ENCODE data around the gene INVS.
"Not testable (repeated sequence)": the region's sequence is repeated elsewhere in the genome, so short reads cannot be mapped to it uniquely, and the experiment has no call there.

INVS gene

DNA sequence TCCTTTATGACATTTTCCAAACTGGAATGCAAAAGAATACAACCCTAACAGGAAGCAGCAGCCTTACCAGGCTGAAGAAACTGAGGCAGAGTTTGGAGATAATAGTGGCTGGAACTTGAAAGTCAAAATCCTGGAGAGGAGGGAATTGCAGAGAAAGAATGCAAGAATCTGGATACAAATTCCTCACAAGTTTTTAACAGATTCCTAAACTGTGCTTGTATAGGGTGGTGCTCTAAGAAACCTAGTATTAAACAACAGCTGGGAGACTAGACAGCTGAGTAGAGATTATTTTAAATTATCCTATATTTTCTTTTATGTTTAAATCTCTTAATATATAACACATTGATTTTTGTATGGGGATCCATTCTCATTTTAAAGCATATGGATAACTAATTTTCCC lies 30.7 kb downstream of the INVS start:
- no peak for DNase-seq

DNA sequence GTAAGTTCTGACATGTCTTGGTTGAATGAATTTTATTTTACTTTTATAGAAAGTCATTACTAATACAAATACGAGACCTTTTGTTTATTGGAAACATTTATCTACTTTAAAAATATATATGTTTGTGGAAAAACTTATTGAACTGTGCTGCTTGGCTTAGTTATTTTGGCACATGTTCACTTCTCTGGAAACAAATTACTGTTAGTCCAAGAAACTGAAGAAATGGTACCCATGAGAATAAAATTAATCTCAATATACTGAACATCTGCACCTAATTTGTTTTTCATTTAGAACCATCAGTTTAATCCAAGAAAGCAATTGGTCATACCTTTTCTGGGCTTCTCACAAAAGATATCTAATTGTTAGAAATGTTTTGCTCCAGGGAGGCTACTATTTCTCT lies 32.2 kb downstream of the INVS start:
- no peak for DNase-seq

DNA sequence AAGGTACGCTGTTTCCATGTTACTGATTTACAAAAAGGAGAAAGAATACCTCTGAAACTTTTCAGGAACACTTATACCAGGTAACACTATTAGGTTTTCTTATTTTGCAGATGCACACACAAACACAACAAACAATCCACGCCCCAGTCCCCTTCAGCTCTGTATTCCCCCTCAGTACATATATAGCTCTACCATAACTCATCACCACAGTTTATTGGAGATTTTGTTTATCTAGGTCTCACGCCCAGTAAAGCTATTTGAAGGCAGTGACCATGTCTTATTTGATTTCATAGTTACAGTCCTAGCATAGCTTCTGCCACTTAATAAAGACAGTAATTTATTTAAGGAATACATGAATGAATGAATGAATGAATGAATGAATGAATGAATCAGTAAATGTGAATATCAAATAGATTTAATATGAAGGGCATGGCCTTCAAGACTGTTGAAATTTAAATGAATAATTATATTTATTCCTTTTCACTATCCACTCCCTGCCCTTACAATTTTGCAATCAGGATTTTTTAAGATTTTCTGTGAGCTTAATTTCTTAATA lies 32.9 kb downstream of the INVS start:
- no peak for DNase-seq

DNA sequence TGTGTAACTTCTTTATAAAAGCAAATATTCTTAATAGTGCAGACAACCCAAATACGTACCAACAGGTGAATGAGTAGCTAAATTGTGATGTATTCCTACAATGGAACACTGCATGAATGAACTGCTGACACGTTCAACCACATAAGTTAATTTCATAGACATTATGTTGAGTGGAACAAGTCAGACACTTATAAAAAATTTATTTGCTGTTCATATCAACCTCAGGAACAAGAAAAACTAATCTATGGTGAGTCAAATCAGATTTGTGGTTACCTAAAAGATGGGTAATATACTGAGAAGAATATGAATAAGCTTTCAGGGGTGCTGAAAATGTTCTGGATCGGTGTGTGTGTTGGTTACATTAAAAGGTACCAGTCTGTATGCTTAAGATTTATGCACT lies 35.7 kb downstream of the INVS start:
- no peak for DNase-seq

DNA sequence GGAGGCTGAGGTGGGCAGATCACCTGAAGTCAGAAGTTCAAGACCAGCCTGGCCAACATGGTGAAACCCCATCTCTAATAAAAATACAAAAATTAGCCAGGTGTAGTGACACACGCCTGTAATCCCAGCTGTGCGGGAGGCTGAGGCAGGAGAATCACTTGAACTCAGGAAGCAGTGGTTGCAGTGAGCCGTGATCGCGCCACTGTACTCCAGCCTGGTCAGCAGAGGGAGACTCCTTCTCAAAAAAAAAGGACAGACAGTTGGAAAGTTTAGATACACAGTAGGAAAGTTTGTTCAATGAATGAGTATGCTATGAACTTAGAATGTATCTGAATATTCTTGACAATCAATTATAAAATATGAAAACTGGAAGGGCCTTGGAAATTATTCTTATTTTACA lies 37.8 kb downstream of the INVS start:
- DNase-seq: peak; percentile 21

DNA sequence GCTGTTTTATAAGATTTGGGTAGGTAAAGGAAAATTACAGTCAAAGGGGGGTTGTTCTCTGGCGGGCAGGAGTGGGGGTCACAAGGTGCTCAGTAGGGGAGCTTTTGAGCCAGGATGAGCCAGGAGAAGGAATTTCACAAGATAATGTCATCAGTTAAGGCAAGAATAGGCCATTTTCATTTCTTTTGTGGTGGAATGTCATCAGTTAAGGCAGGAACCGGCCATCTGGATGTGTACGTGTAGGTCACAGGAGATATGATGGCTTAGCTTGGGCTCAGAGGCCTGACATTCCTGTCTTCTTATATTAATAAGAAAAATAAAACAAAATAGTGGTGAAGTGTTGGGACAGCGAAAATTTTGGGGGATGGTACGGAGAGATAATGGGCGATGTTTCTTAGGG lies 41.3 kb downstream of the INVS start:
- DNase-seq: not testable (repeated sequence)

DNA sequence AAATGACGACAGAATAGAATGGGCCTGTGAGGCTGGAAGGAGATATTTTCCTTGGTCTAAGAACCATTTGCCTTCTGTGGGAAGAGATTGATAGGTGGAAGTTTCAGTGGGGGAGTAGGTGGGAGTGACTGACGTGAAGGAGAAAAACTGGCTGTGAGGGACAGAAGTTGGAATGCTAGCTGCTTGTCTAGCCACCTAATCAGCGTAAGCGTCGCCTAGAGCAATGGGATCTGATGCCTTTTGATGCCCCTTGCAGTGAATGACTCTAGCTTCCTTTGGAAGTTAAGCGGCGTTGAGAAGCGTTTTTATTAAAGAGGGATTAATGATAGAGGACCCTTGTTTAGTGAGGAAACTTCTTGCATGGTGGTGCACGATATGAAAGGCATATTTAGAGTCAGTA lies 42.8 kb downstream of the INVS start:
- not testable (repeated sequence) for DNase-seq

DNA sequence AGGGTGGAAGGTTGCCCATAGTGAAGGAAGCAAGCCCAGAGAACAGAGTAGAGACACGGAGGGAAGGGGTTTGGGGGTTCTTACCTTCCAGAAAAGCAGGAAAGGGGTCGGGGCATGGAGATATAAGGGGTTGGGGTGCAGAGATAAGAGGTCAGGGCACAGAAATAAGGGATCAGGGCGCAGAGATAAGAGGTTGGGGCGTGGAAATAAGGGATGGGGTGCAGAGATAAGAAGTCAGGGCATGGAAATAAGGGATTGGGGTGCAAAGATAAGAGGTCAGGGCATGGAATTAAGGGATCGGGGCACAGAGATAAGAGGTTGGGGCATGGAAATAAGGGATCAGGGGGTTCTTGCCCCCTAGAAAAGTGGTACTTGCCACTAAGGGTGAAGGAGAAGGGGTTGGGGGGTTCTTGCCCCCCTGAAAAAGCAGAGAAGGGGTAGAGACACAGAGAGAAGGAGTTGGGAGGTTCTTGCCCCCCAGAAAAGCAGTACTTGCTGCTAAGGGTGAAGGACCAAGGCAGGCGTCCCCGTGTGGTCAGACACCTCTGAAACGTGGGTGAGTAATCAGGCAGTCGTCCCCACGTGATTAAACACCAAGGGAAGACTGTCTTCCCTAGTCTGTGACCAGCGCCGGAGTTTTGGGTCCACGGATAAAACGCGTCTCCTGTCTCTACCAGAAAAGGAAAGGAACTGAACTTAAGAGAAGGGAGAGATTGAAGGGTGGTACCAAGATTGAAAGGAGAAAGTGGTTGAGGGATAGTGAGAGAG lies 46.3 kb downstream of the INVS start:
- not testable (repeated sequence) for DNase-seq

DNA sequence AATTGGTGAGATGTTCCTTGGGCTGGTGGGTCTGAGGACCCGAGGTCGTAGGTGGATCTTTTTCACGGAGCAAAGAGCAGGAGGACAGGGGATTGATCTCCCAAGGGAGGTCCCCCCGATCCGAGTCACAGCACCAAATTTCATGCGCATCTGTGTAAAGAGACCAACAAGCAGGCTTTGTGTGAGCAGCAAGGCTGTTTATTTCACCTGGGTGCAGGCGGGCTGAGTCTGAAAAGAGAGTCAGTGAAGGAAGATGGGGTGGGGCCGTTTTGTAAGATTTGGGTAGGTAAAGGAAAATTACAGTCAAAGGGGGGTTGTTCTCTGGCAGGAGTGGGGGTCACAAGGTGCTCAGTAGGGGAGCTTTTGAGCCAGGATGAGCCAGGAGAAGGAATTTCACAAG lies 46.9 kb downstream of the INVS start:
- DNase-seq: not testable (repeated sequence)

DNA sequence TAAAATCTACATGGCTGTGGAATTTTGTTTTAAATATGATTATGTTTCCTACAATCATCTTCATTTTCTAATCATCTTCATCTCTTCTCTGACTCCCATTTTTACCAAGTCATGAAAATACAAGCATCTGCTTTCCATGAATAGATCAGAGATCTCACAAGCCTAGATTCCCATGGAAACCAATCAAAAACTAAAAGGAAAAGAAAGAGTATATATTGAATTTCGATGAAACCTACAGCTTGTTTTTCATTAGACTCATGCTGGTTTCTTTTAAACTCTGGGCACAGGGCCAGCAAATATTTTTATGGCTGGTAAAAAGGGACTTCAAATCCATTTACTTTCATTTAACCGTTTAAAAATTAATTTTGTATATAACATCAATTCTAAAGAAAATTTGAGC lies 51.2 kb downstream of the INVS start:
- DNase-seq: no peak

DNA sequence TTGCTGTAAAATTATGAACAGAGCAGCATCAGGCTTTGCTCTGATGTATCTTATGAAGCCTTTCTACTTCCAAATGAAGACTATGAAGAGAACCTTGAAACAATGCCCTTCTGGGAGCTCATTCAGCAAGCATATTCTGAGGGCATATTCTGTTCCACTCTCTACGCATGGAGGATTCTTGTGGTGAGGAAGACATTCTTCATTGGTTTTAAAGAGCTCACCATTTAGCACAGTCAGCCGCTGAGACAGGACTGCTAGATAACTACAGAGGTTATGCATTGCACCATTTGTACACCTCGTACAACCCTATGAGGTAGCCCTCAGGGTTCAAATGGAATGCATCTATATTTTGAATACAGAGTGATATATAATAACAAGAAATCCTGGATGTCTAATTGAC lies 61.0 kb downstream of the INVS start:
- DNase-seq: no peak

DNA sequence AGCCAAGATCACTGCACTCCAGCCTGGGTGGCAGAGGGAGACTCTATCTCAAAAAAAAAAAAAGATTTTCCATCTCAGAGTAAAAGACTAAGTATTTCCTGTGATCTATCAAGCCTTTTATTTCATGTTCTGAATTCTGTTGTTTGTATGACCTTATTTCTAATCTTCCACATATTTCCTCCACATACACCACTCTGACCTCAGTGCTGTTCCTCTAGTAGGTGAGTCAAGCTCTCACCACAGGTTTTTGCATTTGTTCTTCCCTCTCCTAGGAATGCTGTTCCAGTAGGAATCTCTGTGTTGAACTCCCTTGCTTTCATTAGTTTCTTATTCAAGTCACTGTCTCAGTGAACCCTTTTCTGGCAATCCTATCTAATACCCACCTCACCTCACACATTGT lies 68.1 kb downstream of the INVS start:
- DNase-seq: no peak

DNA sequence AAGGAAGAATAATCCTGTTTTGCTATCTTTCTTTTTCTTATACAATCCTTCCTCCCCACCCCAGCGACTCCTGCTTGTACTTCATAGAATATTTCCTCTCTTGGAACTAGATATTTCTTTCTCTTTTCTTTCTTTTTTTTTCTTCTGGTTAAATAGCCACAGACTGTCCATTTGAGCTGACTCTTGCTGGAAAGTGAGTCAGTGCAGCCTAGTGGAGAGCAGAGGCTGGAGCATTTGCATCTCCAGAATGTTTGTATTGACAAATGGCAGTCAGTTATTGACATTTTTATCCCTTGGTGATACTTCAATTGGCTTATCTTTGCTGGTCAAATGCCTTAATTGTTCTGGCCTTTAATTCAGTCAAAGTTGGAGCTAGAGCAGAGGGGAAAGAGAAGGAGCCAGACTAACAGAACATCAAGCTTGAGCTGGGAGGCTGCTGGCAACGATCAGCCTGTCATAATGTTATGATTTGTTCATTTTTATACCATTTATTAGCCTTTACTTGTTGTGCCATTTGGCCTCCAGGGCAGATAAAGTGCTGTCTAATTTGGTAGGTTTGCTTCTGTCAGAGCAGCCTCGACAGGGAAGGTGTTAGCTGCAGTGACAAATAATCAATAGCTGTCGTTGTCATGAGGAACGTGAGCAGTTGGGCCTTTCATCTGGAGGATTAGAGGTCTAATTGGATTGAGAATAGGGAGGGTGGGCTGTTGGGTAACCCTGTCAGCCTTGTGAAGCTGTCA lies 69.0 kb downstream of the INVS start:
- no peak for DNase-seq

DNA sequence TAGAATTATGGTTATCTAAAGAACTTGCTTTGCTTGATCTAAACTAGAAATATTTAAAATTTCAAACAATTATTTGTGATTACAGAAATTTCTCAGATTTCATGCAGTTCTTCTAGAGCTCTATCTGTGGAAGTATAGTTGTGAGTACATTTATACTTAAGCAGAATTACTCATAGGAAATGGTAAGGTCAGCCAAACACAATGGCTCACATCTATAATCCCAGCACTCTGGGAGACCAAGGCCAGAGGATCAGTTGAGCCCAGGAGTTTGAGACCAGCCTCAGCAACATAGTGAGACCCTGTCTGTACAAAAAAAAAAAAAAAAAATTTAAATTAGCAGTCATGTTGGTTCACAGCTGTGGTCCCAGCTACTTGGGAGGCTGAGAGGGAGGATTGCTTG lies 71.0 kb downstream of the INVS start:
- DNase-seq: no peak

DNA sequence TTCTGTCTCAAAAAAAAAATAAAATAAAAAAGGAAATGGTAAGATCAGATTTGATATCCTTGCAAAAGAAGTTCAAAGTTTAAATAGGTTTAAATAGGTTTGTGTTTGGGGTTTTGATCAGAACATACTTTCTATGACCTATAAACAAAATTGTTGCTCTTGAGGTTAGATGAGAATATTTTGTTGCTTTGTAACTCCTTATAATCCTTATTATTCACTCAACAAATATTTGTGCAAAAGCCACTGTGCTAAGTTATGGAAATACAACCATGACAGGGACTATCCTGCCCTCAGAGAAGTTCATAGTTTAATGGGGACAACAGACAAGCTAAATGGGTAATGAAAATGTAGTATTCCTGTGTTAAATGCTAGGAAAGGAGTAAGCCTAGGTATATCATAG lies 71.5 kb downstream of the INVS start:
- no peak for DNase-seq

DNA sequence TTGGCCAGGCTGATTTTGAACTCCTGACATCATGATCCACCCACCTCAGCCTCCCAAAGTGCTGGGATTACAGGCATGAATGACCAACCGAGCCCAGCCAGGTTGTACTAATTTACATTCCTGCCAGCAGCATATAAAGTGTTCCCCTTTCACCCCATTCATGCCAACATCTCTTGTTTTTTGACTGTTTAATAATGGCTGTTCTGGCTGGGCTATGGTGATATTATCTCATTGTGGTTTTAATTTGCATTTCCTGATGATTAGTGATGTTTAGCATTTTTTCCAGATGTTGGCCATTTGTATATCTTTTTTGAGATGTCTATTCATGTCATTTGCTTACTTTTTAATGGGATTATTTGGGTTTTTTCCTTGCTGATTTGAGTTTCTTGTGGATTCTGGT lies 87.3 kb downstream of the INVS start:
- DNase-seq: no peak

DNA sequence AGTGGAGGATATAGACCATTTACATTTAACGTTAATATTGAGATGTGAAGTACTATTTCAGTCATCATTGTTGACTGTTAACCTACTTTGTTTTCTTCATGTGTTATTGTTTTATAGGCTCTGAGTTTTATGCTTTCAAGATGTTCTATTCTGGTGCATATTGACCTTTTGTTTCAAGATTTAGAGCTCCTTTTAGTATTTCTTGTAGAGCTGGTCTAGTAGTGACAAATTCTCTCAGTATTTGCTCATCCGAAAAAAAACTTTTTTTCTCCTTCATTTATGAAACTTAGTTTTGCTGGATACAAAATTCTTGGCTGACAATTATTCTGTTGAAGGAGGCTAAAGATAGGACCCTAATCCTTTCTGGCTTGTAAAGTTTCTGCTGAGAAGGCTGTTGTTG lies 91.3 kb downstream of the INVS start:
- DNase-seq: peak; percentile 1

DNA sequence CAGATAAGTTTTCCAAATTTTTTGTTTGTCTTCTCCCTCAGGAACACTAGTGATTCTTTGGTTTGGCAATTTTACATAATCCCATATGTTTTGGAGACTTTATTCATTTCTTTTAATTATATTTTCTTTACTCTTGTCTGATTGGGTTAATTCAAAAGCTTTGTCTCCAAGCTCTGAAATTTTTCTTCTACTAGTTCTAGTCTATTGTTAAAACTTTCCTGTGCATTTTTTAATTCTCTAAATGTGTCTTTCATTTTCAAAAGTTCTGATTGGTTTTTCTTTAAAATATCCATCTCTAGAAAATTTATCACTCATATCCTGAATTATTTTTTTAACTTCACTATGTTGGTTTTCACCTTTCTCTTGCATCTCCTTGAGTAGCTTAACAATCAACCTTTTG lies 92.2 kb downstream of the INVS start:
- no peak for DNase-seq

DNA sequence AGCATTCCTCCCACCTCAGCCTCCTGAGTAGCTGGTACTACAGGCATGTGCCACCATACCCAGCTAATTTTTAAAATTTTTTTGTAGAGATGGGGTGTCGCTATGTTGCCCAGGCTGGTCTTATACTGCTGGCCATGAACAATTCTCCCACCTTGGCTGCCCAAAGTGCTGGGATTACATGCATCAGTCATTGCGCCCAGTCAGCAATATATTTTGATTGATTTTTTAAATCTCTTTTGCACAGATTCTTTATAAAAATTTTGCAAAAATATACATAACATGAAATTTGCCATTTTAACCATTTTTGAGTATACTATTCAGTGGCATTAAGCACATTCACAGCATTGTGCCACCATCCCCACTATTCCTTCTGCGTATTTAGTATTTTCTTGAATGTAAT lies 94.0 kb downstream of the INVS start:
- no peak for DNase-seq

DNA sequence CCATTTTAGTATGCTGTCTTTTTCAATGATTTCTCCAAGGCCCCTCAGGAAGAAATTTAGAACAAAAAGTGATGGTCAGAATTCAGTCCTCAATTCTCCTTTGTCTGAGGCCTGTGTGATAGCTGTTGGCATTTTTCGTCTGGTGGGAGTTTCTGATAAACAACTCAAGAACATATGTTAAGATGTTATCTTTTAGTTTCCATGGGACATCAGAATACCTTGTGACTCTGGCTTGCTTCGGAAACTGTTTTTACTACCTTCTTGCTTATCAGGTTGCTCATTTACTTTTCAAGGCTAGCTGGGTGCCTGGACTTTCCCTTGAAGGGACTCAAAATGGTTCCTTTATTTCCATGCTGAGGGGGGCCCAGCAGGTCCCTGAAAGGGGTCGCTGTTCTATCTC lies 97.2 kb downstream of the INVS start:
- DNase-seq: no peak

DNA sequence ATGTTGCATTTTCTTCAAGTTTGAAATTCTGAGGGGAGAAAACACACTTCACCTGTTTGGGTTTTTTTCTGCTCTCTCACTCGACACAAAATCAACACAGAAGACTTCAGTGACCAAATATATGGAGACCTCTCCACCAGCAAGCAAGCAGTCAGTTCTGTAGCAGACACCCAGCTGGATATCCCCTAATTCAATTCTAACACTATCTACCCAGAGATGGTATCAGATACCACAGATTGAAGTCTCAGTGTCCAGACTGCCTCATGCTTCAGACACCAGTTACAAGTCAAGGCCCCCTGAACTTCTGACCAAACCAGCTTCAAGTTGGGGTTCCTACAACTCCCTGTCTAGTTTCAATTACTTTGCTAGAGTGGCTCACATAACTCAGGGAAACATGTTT lies 97.8 kb downstream of the INVS start:
- no peak for DNase-seq

DNA sequence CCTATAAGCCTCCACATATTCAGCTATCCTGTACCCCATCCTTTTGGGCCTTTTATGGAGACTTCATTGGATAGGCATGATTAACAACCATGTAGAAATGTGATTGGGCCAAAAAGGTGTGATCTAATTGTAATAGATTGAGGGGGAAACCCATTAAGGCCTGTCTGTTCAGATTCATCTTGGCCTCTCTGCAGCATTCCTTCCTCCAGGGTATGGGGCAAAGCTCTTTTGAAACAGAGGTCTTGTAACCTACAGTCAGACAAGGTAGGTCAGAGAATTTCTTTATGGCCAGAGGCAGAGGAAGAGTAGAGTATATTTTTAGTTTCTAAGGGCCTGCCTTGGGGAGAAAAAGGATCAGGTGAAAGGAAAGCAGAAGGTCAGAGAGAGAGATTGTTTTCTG lies 98.5 kb downstream of the INVS start:
- no peak for DNase-seq

DNA sequence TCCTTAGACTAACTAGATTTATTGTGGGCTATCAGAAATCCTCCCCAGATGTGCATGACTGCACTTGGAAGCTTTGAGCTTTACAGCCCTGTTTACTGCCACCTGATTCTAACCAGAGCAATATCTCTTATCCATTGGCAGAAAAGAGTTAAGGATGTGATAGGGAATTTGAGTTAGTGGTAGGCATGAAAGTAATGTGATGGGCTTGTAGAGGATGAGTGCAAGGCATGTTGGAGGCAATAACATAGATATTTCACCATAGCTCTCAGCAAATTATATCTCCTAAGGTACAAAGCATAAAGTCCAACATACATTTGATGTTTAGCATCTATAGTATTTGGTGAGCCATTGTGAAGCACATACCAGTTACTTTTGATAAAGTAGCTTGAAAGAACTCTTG lies 103.8 kb downstream of the INVS start:
- no peak for DNase-seq

DNA sequence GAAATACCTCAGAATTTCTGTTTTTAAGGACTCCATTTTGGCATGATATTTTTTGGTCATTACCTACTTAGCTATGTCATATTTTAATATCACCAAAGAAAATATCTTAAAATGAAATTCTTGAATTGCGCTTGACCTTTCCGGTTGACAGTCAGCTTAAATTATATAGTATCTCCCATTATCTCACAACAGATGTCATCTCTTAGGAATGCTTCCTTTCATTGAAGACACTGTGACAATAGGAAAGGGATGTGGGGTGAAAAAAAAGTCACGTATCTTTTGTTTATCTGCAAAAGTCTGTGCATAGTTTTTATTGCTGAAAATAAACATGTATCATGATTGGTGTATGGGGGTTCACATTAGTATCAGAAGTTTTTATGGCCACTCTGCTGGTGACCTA lies 105.8 kb downstream of the INVS start:
- DNase-seq: no peak

DNA sequence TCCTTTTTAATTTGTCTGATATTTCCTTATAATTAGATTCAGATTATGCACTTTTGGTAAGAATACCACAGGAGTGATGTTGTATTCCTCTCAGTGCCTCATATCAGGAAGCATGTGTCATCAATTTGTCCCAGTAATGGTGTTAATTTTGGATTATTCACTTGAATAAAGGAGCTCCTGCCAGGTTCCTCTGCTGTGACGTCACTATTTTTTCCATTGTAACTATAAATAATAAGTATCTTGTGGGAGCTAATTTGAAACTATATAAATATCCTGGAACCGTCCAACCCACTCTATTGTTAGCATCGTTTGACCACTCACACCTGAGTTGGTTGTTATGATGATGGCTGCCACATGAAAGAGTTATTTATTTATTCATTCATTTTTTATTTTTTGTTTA lies 107.9 kb downstream of the INVS start:
- no peak for DNase-seq
